Measurements from ENCODE around the gene TUBB1. TPM values are rescaled to one million over a fixed set of nuclear protein-coding genes. Genes with fewer than 3 reads are reported as not detected.
A peak's percentile ranks its signal among the peaks of the same experiment; 100 is the strongest.
"Not testable (repeated sequence)": the region's sequence is repeated elsewhere in the genome, so short reads cannot be mapped to it uniquely, and the experiment has no call there.

TUBB1 gene
- total RNA-seq, 1 donor from 2014 or later = 0.22 TPM

DNA sequence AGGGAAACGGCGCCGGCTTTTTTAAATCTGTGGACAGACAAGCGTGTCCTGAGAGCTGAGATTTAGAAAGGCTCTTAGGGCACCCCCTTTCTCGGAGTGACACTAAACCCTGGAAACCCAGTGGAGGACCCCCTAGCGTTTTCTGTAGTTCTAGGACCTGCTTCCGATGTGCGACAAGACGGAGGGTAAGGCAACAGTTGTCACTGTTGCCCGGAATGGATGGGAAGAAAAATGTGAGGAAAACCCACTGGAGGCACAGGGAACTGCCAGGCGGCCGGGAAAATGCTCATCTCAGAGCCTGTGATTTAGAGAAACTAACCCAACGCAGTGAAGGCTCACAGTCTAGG is 13.5 kb downstream of the TUBB1 start:
- intact Hi-C loops (cut with DNase I) = no loop called here
- ATAC-seq (ENCODE audit: poor library complexity) (peak; percentile 3), DNase-seq (no peak)

- intact Hi-C loops (cut with DNase I) = no loop called here
- DNase-seq (no peak), ATAC-seq (ENCODE audit: poor library complexity) (no peak)
Observed at GRCh38 chr20:59033093-59033492, 13.9 kb downstream of the TUBB1 start.

GRCh38 chr20:59033616-59034165 is 14.5 kb downstream of the TUBB1 start:
- ATAC-seq (ENCODE audit: poor library complexity) (no peak), DNase-seq (no peak)
- intact Hi-C loops (cut with DNase I) = no loop called here

DNA sequence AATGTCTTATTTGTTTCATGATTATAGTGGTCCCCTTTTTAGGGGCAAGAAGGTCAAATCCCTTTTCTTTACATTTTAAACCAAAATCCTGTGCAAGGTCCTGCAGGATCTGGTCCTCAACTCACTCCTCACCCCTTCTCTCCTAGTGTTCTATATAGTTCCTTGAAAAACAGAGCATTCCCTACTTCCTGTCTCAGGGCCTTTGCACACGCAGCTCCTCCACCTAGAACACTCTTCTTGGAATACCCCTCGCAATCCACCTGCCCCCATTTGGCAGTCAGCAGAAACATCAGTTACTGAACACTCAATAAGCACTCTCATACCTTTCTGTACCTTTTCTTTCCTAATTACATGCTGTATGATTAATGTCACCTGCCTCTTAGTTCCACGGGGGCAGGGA is 16.2 kb downstream of the TUBB1 start:
- intact Hi-C loops (cut with DNase I) = no loop called here
- ATAC-seq (ENCODE audit: poor library complexity) = no peak
- DNase-seq = no peak

GRCh38 chr20:59037386-59037785 is 18.2 kb downstream of the TUBB1 start:
- intact Hi-C loops (cut with DNase I) = no loop called here
- no peak for ATAC-seq (ENCODE audit: poor library complexity)
- no peak for DNase-seq

DNA sequence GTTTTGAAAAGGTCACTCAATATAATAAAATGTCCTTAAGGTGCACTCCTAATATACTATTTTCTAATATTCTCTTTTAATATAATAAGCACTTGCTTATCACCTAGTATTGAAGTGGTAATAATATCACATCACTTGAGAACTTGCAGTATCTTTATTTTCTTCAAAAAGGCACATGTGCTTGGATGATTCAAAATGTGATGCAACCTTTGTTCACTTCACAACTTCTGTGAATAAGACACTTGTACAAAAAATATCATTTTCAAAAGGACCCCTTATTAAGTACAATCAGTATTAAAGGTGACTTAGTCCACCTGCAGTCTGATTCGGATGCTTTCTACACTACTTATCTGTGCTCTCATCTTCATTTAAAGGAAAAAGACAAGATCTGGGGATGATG is 20.0 kb downstream of the TUBB1 start:
- DNase-seq (no peak), ATAC-seq (ENCODE audit: poor library complexity) (no peak)
- intact Hi-C loops (cut with DNase I) = no loop called here

DNA sequence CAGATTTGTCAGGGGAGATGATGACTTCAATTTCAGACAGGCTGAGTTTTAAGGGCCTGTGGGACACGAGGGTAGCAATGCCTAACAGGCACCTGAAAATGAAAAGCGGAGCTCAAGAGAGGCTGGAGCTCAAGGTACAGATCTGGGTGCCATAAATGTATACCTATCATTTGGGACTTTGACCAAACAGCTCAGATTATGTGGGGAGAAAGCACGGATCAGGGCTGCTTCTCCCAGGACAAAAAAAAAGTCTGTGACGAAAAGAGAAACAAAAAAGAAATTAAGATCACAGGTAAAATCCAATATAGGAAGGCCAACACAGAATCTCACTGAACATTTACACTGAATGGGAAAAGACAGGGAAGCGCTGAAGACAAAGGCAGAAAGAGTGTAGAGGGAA is 21.4 kb downstream of the TUBB1 start:
- DNase-seq = no peak
- intact Hi-C loops (cut with DNase I) = loop anchor here (5.0 kb wide), 1 partner anchor 148 kb away; no protein-coding TSS in a partner anchor
- ATAC-seq (ENCODE audit: poor library complexity) = no peak

- ATAC-seq (ENCODE audit: poor library complexity); DNase-seq: not testable (repeated sequence)
- intact Hi-C loops (cut with DNase I) = loop anchor here (5.0 kb wide), 1 partner anchor 149 kb away; no protein-coding TSS in a partner anchor
Observed at GRCh38 chr20:59041487-59041886, 22.3 kb downstream of the TUBB1 start.

DNA sequence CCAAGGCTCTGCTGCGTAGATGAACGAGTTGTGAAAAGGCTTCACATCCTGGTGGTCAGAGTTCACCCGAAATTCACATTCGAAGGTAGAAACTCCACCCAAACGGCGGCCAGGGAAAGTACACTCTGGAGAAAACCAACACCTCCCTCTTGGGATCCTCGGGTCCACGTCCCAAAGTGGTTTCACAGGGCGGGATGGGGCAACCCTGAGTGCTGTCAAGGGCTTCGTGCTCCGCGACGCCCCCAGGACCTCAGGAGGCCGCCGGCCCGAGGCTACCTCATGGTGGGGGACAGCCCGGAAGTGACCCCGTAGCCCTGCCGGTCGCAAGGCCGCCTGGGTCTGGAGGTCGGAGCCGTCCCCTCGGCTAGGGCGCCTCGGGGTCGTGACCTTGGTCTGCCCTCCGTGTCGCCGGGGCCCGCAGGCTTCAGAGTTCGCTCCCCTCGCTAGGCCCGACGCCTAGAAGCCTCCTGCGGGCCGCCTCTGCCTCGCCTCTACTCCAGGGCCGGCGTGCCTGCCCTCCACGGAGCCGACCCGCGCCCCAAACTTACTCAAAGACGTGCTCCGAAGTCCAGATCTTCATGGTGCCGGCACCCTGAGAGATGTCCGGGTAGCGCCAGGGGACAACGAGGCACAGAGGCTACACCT is 23.0 kb downstream of the TUBB1 start, which contains the start of gene PRELID3B:
TSS of gene PRELID3B (minus strand) at position 636 of the 645 bp plus-strand sequence. CDS start at position 580, 56 bp downstream.
- DNase-seq (no peak), ATAC-seq (ENCODE audit: poor library complexity) (peak; percentile 46)
- intact Hi-C loops (cut with DNase I) = loop anchor here (5.0 kb wide), 1 partner anchor 150 kb away; no protein-coding TSS in a partner anchor

DNA sequence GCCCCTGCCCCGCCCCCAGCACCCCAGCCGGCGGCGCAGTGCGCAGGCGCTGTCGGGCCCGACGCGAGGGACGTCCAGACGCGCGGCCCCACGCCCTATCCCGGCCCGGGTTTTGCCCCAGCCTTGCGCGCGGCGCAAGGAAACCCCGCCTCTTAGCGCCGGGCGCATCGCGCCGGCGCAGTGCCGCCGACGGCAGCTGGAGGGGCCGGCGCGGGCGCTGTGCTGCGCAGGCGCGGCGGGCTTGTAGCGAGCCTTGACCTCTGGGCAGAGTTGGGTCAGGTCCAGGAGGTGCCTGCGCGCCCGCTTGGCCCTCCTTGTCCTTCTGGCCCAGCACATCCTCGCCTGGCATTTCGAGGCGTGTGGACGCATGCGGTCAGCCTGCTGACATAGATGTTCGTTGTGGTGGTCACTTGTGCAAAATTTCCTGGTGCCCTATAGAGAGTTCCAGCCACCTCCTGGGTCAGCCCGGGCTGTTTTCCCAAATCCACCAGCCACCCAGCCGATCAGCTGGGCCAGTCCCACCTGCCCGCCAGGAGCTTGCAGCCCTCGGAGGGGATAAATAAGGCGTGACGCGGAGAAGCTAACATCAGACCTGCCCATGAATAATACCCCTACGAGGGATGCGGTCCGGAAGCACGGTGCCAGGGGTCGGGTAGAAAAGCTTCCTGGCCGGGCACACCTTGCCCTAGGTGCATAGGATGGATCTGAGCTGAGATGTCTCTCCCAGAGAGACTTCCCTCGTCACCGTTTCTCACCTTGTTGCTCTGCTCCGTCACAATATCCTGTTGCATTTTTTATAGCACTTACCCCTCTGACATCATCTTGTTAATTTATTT is 23.8 kb downstream of the TUBB1 start:
- DNase-seq = peak; percentile 97
- intact Hi-C loops (cut with DNase I) = loop anchor here (5.0 kb wide), 1 partner anchor 151 kb away; no protein-coding TSS in a partner anchor
- peak; percentile 99 for ATAC-seq (ENCODE audit: poor library complexity)

DNA sequence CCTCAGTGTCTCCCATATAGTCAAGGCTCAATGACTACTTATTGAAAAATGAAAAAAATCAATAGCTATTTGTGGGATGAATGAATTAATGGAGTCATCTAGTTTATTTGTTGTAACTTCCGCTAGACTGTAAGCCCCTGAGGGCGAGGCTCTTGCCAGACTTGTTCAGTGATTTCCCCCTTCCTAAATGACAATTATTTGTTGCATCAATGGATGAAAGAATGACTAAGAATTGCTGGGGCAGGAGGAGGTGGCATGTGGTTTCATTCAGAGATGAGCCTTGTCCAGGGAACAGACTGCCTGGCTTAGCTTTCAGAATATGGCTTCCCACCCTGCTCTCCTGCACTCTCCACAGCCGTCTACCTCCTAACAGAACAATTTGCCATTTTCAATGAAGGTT is 24.5 kb downstream of the TUBB1 start:
- ATAC-seq (ENCODE audit: poor library complexity) = no peak
- DNase-seq = no peak
- intact Hi-C loops (cut with DNase I) = loop anchor here (5.0 kb wide), 1 partner anchor 151 kb away; no protein-coding TSS in a partner anchor

DNA sequence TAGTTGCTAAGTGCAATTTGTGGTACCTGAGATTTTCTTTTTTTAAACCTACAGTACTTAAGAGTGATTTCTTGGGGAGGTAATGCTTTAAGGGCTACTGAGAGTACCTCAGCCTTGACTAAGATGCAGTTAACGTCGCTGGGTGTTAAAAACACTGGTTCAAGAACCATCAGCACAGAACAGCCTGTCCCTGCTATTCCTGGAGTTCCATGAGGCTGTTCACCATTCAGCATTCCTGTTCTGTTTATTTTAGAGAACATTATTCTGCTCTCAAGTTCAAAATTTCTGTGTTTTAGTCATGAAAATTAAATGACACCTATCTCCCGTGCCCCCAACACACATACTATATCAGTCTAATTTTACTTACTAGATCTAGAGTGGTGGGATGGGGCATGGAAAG is 25.1 kb downstream of the TUBB1 start:
- no peak for DNase-seq
- intact Hi-C loops (cut with DNase I) = loop anchor here (5.0 kb wide), 1 partner anchor 152 kb away; no protein-coding TSS in a partner anchor
- no peak for ATAC-seq (ENCODE audit: poor library complexity)

- no peak for ATAC-seq (ENCODE audit: poor library complexity)
- intact Hi-C loops (cut with DNase I) = loop anchor here (5.0 kb wide), 1 partner anchor 152 kb away; no protein-coding TSS in a partner anchor
- no peak for DNase-seq
Observed at GRCh38 chr20:59044796-59045195, 25.6 kb downstream of the TUBB1 start.

- intact Hi-C loops (cut with DNase I) = no loop called here
- ATAC-seq (ENCODE audit: poor library complexity) = no peak
- DNase-seq = no peak
Observed at GRCh38 chr20:59046862-59047261, 27.6 kb downstream of the TUBB1 start.

- no peak for ATAC-seq (ENCODE audit: poor library complexity)
- intact Hi-C loops (cut with DNase I) = no loop called here
- DNase-seq = no peak
Observed at GRCh38 chr20:59047938-59048680, 28.9 kb downstream of the TUBB1 start.

DNA sequence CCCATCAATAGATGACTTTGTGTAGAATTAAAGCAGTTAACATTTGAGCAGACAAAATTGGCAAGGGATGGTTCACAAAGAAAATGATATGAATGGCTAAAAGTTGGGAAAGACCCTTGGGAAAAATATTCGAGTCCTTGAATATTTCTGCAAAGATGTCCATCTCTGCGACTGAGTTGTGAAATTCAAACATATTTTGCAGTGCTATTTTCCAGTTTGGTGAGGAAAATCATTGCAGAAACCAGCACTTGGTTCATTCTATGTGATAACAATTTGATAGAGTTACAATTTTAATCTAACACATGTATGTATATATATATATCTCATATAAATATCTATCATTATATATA is 29.4 kb downstream of the TUBB1 start:
- intact Hi-C loops (cut with DNase I) = no loop called here
- DNase-seq (no peak), ATAC-seq (ENCODE audit: poor library complexity) (no peak)

- intact Hi-C loops (cut with DNase I) = no loop called here
- ATAC-seq (ENCODE audit: poor library complexity) (no peak), DNase-seq (no peak)
Observed at GRCh38 chr20:59050437-59050836, 31.2 kb downstream of the TUBB1 start.

DNA sequence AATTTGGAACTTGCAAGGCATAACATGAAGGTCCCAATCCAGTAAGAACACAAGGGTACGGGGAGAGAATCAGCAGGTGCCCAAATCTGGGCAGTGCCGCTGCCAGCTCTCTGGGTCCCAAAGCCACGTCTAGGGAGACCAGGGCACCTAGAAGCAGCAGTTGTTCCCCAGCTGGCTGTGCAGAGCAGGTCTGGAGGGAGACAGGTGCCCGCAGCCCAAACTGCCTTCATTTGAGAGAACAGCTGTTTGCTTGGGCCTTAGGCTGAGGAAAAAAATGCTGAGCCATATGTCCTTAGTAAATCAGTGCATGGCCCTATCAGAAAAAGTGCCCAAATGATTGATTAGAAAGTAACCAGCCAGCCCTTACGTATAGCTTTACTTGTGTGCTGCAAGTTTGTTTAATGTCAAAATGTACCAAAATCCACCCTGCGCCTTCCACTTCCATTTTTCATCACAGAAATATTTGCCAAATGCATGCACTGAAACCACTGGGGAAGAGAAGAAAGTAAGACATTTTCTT is 32.5 kb downstream of the TUBB1 start:
- DNase-seq (no peak), ATAC-seq (ENCODE audit: poor library complexity) (no peak)
- intact Hi-C loops (cut with DNase I) = no loop called here

- intact Hi-C loops (cut with DNase I) = no loop called here
- no peak for DNase-seq
- ATAC-seq (ENCODE audit: poor library complexity) = no peak
Observed at GRCh38 chr20:59055302-59055701, 36.1 kb downstream of the TUBB1 start.

Data from Right ventricle myocardium superior (tissue), 1 donor.